OCI-M1 (cell line): ENCODE data around the gene TRPM3.

ENCODE experiments used
- DNase-seq: peaks from one replicate; lab custom pipeline; 2025; lab: John Stamatoyannopoulos, UW

The TRPM3 gene

GRCh38 chr9:70609542-70610286, 511.7 kb downstream of the TRPM3 start:
- DNase-seq, result no peak

GRCh38 chr9:70609011-70609410, 512.4 kb downstream of the TRPM3 start:
- no peak for DNase-seq

- peak; percentile 95 for DNase-seq
These were observed 513.5 kb downstream of the TRPM3 start for GRCh38 chr9:70607926-70608325.

- DNase-seq, result no peak
These were observed 514.1 kb downstream of the TRPM3 start for GRCh38 chr9:70607329-70607728.

- DNase-seq, result no peak
These were observed 518.4 kb downstream of the TRPM3 start for GRCh38 chr9:70603020-70603411.

- peak; percentile 86 for DNase-seq
These were observed 519.0 kb downstream of the TRPM3 start for GRCh38 chr9:70602321-70603019.

- peak; percentile 26 for DNase-seq
These were observed 520.1 kb downstream of the TRPM3 start for GRCh38 chr9:70601000-70601951.

- no peak for DNase-seq
These were observed 520.9 kb downstream of the TRPM3 start for GRCh38 chr9:70600506-70600905.

- no peak for DNase-seq
These were observed 523.5 kb downstream of the TRPM3 start for GRCh38 chr9:70597886-70598285.

GRCh38 chr9:70595211-70595610, 526.2 kb downstream of the TRPM3 start:
- no peak for DNase-seq

- DNase-seq, result no peak
These were observed 527.0 kb downstream of the TRPM3 start for GRCh38 chr9:70594386-70594944.

- no peak for DNase-seq
These were observed 528.2 kb downstream of the TRPM3 start for GRCh38 chr9:70593241-70593640.

- no peak for DNase-seq
These were observed 531.1 kb downstream of the TRPM3 start for GRCh38 chr9:70590315-70590677.

- no peak for DNase-seq
These were observed 531.7 kb downstream of the TRPM3 start for GRCh38 chr9:70589571-70590314.

GRCh38 chr9:70588999-70589398, 532.4 kb downstream of the TRPM3 start:
- DNase-seq, result no peak

- DNase-seq, result no peak
These were observed 533.0 kb downstream of the TRPM3 start for GRCh38 chr9:70588381-70588780.

- DNase-seq, result no peak
These were observed 534.2 kb downstream of the TRPM3 start for GRCh38 chr9:70587201-70587600.

- DNase-seq, result no peak
These were observed 534.9 kb downstream of the TRPM3 start for GRCh38 chr9:70586476-70586875.

- no peak for DNase-seq
These were observed 539.5 kb downstream of the TRPM3 start for GRCh38 chr9:70581955-70582350.

GRCh38 chr9:70581214-70581954, 540.0 kb downstream of the TRPM3 start:
- peak; percentile 7 for DNase-seq
